Mammary epithelial cell (primary cell): ENCODE results near the gene TMEM171.

ENCODE experiments used
- CTCF ChIP-seq, 2 donors: IDR thresholded peaks in 1 of 2; conservative IDR thresholded peaks in 1 of 2; 2 replicates each; pipeline ENCODE4 v1.5.1; 2011 to 2012; ENCODE audit warnings: inconsistent platforms in 2 of 2, low read length in 2 of 2, mild to moderate bottlenecking in 2 of 2, control low read depth in 1 of 2, low read depth in 1 of 2; ENCODE audit not compliant: insufficient read depth in 1 of 2; ENCODE audit errors: extremely low read depth in 1 of 2
- EZH2 ChIP-seq: IDR thresholded peaks from 2 replicates; pipeline ENCODE4 v1.6.1; 2012; ENCODE audit warnings: low read length, inconsistent platforms, borderline replicate concordance

- TF ChIP-seq CTCF (conservative IDR thresholded peaks at IDR 0.05 in 1 of 2, IDR thresholded peaks at IDR 0.05 in 1 of 2; ENCODE audit: extremely low read depth in 1 of 2, insufficient read depth in 1 of 2, low read depth in 1 of 2, low read length in 2 of 2) (no peak), EZH2 (no peak)
Observed at GRCh38 chr5:73150876-73151275, 30.5 kb downstream of the TMEM171 start.
